ENCODE data around the gene CCL2. TPM values are rescaled to one million over a fixed set of nuclear protein-coding genes. Genes with fewer than 3 reads are reported as not detected.

The CCL2 gene
- total RNA-seq, 2 experiments from 2014 or later, result not detected

DNA sequence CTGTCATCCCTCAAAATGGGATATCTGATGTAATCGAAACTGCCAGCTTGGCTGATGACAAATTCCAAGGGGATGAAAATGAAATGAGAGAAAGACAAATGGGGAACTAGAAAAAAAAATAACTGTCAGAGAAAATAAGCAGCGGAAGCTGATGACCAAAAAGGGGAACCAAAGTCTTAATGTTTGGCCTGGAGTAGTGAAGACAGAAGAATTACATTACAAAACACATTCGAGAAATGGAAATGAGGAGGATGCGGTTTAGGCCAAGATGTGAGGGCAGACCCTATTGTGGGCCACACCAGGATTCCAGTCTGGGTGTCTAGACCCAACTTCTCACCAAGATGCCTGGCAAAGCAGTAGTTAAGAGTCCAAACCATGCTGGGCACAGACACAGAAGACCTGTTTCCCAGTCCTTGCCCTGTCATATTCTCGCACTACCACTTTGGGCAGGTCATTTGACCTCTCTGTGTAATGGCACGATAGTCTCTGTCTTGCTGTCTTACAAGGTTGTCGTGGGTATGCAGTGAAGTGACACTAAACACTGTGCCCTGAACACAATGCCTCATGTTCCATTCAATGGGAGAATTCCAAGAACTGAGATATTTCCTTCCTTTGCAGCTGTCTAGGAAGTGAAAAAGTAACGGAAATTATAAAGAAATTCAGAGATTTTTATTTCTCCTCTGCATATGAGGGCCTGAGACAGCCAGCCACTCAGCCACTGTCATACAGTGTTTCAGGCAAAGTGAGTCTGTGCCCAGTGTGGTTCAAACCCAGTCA lies 12.3 kb upstream of the CCL2 start:
- POLR2A ChIA-PET, result no interaction called here
- intact Hi-C loops (cut with micrococcal nuclease; ENCODE audit: unreplicated experiment), result no loop called here

GRCh38 chr17:34243364-34244320 lies 11.4 kb upstream of the CCL2 start:
- DNase-seq (ENCODE audit: low spot score), result no peak
- no TSS peak for BruUV-seq (replicated peaks)
- Histone ChIP-seq H3K4me1 (ENCODE audit: insufficient read depth, low read length, poor library complexity, severe bottlenecking) (peaks cover 27% of the 10 kb centered on the region), H3K79me2 (ENCODE audit: insufficient read depth, low read depth, low read length) (no peaks in the 10 kb centered on the region), H3K4me2 (ENCODE audit: low read length) (peak overlapping the region; percentile 50; the same call in 1 of the 2 replicates), H3K36me3 (ENCODE audit: insufficient read depth, low read length) (no peaks in the 10 kb centered on the region), H3K9me3 (ENCODE audit: low read length) (no peaks in the 10 kb centered on the region), H2AFZ (ENCODE audit: low read length) (no peak overlapping the region), H3K4me3 (ENCODE audit: low read depth, low read length, poor library complexity, severe bottlenecking) (no peak overlapping the region), H3K27ac (ENCODE audit: low read depth, low read length, poor library complexity, severe bottlenecking) (no peak overlapping the region), H3K9me2 (ENCODE audit: insufficient read depth, low read length) (no peaks in the 10 kb centered on the region), H4K20me1 (ENCODE audit: insufficient read depth, low read length) (no peaks in the 10 kb centered on the region)
- POLR2A ChIA-PET, result no interaction called here
- CTCF ChIA-PET (ENCODE audit: unreplicated experiment), result no interaction called here
- TF ChIP-seq EZH2phosphoT487 (IDR thresholded peaks at IDR 0.05; ENCODE audit: borderline replicate concordance, low read depth, low read length), result no peak
- TF ChIP-seq, protein P1, sequence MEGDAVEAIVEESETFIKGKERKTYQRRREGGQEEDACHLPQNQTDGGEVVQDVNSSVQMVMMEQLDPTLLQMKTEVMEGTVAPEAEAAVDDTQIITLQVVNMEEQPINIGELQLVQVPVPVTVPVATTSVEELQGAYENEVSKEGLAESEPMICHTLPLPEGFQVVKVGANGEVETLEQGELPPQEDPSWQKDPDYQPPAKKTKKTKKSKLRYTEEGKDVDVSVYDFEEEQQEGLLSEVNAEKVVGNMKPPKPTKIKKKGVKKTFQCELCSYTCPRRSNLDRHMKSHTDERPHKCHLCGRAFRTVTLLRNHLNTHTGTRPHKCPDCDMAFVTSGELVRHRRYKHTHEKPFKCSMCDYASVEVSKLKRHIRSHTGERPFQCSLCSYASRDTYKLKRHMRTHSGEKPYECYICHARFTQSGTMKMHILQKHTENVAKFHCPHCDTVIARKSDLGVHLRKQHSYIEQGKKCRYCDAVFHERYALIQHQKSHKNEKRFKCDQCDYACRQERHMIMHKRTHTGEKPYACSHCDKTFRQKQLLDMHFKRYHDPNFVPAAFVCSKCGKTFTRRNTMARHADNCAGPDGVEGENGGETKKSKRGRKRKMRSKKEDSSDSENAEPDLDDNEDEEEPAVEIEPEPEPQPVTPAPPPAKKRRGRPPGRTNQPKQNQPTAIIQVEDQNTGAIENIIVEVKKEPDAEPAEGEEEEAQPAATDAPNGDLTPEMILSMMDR (conservative IDR thresholded peaks at IDR 0.05; ENCODE audit: low read length), result no peak
- intact Hi-C loops (cut with micrococcal nuclease; ENCODE audit: unreplicated experiment), result no loop called here

More for the DNA sequence above, 12.3 kb upstream of the CCL2 start:
- no peak for TF ChIP-seq EZH2phosphoT487 (IDR thresholded peaks at IDR 0.05; ENCODE audit: borderline replicate concordance, low read depth, low read length)
- TF ChIP-seq, protein P1 (conservative IDR thresholded peaks at IDR 0.05; ENCODE audit: low read length), result no peak
- H3K9me3 ChIP-seq (ENCODE audit: low read length), result no peaks in the 10 kb centered on the region
- peak overlapping the region; percentile 10 for H3K27ac ChIP-seq (ENCODE audit: low read depth, low read length, poor library complexity, severe bottlenecking)
- H3K79me2 ChIP-seq (ENCODE audit: insufficient read depth, low read depth, low read length), result no peaks in the 10 kb centered on the region
- no TSS peak for BruUV-seq (replicated peaks)
- H3K36me3 ChIP-seq (ENCODE audit: insufficient read depth, low read length), result no peaks in the 10 kb centered on the region
- no peaks in the 10 kb centered on the region for H4K20me1 ChIP-seq (ENCODE audit: insufficient read depth, low read length)
- peaks cover 27% of the 10 kb centered on the region for H3K4me1 ChIP-seq (ENCODE audit: insufficient read depth, low read length, poor library complexity, severe bottlenecking)
- no peaks in the 10 kb centered on the region for H3K9me2 ChIP-seq (ENCODE audit: insufficient read depth, low read length)
- no peak overlapping the region for H3K4me3 ChIP-seq (ENCODE audit: low read depth, low read length, poor library complexity, severe bottlenecking)
- H3K4me2 ChIP-seq (ENCODE audit: low read length), result peak overlapping the region; percentile 50
- CTCF ChIA-PET (ENCODE audit: unreplicated experiment), result no interaction called here
- H2AFZ ChIP-seq (ENCODE audit: low read length), result no peak overlapping the region
- DNase-seq (ENCODE audit: low spot score), result peak; percentile 66

All from OCI-LY7 (cell line).